NCI-H128 (cell line): ENCODE results near the gene PFDN4.

Experiments used
- DNase-seq: peaks from one replicate; lab custom pipeline; 2025; ENCODE audit not compliant: unreplicated experiment; lab: John Stamatoyannopoulos, UW

PFDN4 gene

GRCh38 chr20:54173653-54174456 is 34.0 kb upstream of the PFDN4 start, which contains the start of gene CYP24A1:
Gene CYP24A1 (minus strand): TSS chr20:54173986. CDS start chr20:54173579, 407 bp downstream.
- DNase-seq: no peak

- DNase-seq: no peak
Observed at GRCh38 chr20:54174457-54175175, 33.3 kb upstream of the PFDN4 start.

- no peak for DNase-seq
Observed at GRCh38 chr20:54176610-54177009, 31.3 kb upstream of the PFDN4 start.

GRCh38 chr20:54177378-54177777 is 30.5 kb upstream of the PFDN4 start:
- no peak for DNase-seq

- DNase-seq: no peak
Observed at GRCh38 chr20:54178256-54178655, 29.6 kb upstream of the PFDN4 start.

- DNase-seq: no peak
Observed at GRCh38 chr20:54179946-54180345, 27.9 kb upstream of the PFDN4 start.

GRCh38 chr20:54180931-54181330 is 27.0 kb upstream of the PFDN4 start:
- no peak for DNase-seq

- no peak for DNase-seq
Observed at GRCh38 chr20:54184071-54184470, 23.8 kb upstream of the PFDN4 start.

- DNase-seq: no peak
Observed at GRCh38 chr20:54184904-54185626, 22.8 kb upstream of the PFDN4 start.

GRCh38 chr20:54188132-54188849 is 19.6 kb upstream of the PFDN4 start:
- DNase-seq: no peak

- DNase-seq: no peak
Observed at GRCh38 chr20:54189630-54190029, 18.3 kb upstream of the PFDN4 start.

GRCh38 chr20:54190217-54190616 is 17.7 kb upstream of the PFDN4 start:
- DNase-seq: no peak

- no peak for DNase-seq
Observed at GRCh38 chr20:54193817-54194216, 14.1 kb upstream of the PFDN4 start.

- no peak for DNase-seq
Observed at GRCh38 chr20:54194724-54195438, 13.0 kb upstream of the PFDN4 start.

- DNase-seq: no peak
Observed at GRCh38 chr20:54195483-54196472, 12.1 kb upstream of the PFDN4 start.

- DNase-seq: no peak
Observed at GRCh38 chr20:54197621-54198604, 10.0 kb upstream of the PFDN4 start.

GRCh38 chr20:54199283-54199682 is 8.6 kb upstream of the PFDN4 start:
- no peak for DNase-seq

GRCh38 chr20:54199721-54200176 is 8.1 kb upstream of the PFDN4 start:
- DNase-seq: no peak
